ENCODE results near the gene MBTPS1. TPM values are rescaled to one million over a fixed set of nuclear protein-coding genes. Genes with fewer than 3 reads are reported as not detected.

Gene MBTPS1
- polyA plus RNA-seq, 1 donor: 66.1 TPM

DNA sequence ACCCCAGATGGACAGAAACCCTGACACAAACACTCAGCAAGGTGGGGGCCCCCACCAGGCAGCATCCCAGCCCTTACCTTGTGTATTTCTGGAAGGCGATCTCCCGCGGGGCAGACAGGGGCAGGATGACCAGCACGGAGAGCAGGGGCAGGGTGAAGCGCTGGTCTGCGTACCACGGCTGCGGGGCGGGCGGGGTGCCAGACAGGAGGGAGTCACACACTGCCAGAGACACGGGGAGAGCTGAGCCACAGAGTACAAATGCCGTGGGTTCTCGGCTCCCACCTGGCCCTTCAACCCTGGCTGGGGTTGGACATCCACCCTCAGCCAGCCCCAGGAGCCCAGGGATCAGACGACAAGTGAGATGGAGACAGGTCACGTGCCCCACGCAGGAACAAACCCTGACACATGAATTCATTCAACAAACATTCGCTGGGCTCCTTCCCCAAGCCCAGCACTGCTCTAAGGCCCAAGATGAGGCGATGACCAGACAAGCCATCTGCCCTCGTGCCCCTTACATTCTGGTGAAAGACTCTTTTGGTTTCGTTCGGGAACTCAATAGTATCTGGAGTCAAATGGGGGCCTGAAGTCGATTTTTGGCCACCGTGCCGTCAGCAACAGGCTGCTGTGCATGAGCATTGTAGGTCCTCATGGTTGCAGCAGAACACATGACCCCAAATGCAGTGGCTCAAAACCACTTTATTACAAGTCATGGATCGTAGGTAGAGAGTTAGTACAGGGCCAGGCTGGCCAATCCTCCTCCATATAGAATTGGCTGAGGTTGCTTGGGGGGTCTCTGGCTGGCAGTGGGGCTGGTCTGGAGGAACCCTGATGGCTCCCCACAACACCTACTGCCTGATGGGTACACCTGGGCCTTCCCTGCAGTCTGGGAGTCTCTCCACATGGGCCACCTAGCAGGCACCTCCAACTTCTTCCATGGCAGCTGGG, 83.2 kb downstream of the MBTPS1 start:
- no peak for DNase-seq

DNA sequence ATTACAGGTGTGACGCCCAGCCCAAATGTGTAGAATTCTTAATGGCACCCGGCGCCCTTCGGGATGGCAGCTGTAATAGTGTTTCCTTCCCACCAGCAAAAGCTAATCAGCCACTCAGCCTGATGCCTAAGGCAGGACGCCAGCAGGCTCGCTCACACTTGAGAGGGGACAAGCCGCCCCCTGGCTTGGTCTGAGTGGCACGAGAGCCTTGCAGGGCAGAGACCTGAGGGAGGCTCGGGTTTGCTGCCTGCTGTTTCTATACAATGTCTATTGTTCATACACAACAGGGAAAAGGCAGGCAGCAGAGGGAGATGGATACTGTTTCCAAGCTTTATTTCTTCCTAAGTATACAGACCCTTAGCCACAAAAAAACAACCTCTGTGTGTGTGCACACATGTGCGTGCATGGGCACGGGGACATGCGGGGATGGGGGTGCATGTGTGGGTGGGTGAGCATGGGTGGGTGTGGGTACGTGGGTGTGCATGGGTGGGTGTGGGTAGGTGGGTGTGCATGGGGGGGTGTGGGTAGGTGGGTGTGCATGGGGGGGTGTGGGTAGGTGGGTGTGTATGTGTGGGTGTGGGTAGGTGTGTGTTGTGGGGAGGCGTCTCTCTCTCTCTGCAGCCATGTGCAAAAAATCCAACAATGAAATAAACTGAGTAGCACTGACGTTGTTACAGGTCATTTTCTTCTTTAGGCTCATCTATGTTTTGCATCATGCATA, 84.1 kb downstream of the MBTPS1 start:
- no peak for DNase-seq

DNA sequence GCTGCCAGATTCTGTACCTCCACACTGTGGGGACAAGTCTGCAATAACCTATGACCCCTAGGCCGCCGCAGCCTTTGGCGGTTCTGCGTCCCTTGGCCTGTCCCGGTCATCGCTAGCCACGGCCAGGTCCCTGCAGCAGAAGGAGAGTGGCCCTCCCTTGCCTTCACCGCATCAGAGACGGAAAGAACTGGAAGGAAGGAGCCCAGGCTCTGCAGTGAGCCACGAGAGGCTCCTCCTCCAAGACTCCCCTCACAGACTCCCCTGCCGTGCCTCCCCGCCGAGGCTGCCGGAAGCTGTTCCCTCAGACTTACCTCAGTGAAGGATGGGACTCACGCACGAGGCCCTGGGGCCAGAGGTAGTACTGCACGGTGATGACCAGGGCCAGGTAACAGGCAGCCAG, 85.2 kb downstream of the MBTPS1 start:
- DNase-seq: no peak

DNA sequence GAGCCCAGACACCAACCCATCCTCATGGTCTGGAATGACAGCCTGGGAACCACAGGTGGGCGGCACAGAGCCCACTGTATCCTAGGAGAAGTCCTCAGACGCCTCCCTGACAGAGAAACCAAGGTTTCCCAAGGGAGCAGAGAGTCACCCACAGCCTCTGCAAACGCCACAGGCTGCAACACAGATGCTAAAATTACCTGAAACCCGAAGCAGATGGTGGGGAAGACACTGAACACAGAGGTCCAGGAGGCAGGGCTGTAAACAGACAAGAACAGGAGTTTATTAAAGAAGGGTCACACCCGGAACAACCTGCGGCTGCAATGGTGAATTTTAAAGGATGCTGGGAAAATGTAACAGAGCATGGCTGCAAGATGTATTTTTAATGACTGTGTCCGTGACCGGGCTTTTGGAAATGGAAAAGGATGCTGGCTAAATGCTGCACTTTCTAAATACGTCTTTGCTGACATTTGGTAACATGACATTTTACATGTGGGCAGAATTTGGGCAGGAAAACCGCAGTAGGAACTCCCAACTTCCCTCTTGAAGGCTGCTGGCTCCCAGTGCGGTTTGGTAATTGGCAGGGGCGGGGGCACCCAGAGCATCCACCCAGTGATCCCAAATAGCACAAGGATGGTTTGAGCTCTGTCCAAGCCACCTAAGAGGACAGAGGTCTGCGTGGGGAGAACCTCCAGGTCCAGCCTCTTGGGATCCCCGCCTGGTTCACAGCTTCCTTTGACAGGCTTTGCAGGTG, 87.3 kb downstream of the MBTPS1 start:
- DNase-seq: no peak

DNA sequence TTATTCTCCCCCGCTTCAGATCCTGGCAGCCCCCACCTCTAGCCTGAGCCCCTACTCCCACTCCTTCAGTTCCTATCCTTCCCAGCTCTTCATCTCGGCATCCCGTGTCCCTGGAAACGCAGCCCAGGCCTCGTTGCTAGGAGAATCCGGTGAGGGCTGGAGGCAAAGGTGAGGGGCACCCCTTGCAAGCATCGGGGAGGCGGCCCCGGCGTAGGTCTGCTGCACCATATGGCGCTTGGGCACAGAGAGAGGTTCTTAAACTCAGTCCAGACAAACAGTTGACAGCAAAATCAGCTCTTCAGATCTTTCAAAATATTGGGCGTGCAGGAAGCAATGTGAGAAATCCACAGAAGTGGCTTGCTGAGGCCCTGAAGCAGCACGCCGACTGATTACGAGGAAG, 89.1 kb downstream of the MBTPS1 start:
- no peak for DNase-seq

DNA sequence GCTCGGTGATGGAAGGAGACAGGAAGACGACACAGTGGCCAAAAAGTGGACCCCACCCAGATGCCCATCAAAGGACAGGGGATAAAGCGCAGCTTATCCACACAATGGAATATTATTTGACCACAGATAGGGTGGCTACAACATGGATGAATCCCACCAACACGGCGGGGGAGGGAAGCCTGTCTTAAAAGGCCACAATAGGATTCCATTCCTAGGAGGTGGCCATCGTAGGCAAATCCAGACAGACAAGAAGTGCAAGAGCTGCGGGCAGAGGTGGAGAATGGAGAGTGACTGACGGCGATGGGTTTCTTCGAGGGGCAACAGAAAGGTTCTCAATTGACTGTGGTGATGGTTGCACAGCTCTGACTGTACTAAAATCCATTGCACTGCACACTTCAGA, 90.1 kb downstream of the MBTPS1 start:
- no peak for DNase-seq

DNA sequence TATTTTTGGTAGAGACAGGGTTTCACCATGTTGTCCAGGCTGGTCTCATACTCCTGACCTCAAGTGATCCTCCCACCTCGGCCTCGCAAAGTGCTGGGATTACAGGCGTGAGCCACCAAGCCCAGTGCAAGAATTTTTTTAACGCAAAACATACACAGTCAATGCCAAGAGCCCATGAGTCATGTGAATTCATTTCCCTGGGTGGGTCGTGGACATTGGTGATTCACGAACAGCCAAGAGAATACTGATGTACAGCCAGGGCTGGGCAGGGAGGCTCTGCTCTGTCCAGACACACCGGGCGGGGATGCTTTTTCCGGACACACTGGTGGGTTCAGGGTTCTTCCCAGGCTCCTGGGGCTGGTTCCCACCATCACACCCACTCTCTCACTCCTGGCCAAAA, 91.9 kb downstream of the MBTPS1 start:
- no peak for DNase-seq

DNA sequence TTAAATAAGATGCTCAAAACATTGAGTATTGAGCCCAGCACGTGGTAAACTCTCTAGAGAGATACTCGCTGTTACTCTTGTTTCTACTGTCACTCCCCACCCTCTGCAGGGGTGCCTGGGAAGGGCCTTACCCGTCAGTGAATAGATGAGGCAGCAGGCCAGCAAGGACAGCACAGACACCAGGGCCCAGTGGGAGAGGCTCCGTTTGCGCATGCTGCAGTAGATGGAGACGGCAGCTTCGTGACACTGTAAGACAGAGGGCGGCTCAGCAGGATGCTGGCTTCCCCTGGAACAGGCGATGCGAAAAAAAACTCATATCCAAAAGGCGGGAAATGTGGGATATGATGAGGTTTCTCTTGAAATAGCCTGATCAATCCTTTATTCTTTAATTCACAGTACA, 94.1 kb downstream of the MBTPS1 start:
- no peak for DNase-seq

DNA sequence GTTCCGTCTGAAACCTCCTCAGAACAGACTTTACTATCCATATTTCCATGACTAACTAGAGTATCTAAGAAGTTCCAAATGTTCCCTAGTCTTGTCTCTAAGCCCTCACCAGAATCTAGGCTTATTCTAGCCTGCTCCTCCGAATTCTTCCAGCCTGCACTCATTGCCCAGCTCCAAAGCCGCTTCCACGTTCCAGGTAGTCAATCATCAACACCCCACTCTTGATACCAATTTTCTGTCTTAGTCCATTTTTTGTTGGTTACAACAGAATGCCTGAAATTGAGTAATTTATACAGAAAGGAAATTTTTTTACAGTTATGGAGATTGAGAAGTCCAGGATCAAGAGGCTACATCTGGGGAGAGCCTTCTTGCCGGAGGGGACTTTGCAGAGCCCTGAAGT, 95.3 kb downstream of the MBTPS1 start:
- no peak for DNase-seq

DNA sequence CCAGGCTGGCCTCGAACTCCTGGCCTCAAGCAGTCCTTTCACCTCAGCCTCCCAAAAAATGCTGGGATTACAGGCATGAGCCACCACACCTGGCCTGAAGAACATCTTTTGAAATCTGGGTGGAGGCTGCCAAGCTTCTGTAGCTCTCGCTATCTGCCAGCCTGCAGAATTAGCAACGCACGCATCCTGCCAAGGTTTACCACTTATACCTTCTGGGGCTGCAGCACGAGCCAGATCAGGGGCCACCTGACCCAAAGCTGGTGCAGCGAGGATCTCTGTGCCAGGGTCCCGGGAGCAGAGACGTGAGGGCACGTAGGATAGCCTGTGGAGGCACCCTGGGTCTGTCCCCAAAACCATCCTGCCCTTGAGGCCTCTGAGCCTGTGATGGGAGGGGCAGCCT, 96.4 kb downstream of the MBTPS1 start:
- no peak for DNase-seq

DNA sequence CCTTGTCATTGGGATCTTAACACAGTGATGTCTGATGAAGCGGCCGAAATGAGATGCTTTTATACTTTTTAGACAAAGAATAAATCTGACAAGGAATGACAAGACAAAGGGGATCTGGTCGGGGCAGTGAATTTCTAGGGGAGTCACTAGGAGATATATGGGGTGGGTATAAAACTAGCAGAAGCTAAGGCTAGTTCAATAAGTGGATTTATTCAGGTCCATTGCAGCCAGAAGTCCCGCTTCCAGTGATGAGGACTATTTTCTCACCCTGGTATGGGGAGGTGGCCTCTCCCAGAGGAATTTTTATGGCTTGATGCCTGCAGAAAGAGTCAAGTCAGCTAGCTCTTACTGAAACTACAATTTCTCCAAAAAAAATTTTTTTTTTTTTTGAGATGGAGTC, 98.0 kb downstream of the MBTPS1 start:
- no peak for DNase-seq

DNA sequence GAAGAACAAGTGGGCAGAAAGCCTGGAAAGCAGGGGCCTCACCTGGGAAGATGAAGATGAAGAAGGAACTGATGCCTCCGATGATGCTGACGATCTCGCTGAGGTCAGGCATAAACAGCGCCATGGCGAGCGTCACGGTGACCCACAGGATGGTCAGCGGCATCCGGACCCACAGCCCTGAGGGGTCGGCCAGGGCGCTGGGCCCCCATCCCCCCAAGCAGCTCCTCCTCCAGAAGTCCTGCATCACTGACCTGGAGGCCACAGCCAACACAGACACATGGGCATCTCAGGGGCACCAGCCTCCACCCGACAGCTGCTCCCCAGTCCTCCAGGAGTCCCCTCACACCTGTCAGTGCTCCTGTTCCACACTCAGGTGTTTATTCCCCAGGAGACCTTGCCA, 100.3 kb downstream of the MBTPS1 start:
- no peak for DNase-seq

DNA sequence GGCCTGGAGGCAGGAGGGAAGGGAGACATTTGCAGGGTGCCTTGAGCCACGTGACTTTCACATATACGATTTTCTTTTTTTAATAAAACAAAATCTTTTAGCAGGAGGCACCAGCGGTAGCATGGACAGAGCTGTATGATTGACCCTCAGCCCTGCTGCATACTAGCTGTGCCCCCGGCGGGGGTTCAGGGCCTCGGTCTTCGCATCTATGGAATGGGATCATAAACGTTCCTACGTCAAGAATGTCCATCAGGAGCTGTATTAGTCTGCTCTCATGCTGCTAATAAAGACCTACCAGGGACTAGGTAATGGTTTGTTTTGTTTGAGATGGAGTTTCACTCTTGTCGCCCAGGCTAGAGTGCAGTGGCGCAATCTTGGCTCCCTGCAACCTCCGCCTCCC, 101.3 kb downstream of the MBTPS1 start:
- no peak for DNase-seq

DNA sequence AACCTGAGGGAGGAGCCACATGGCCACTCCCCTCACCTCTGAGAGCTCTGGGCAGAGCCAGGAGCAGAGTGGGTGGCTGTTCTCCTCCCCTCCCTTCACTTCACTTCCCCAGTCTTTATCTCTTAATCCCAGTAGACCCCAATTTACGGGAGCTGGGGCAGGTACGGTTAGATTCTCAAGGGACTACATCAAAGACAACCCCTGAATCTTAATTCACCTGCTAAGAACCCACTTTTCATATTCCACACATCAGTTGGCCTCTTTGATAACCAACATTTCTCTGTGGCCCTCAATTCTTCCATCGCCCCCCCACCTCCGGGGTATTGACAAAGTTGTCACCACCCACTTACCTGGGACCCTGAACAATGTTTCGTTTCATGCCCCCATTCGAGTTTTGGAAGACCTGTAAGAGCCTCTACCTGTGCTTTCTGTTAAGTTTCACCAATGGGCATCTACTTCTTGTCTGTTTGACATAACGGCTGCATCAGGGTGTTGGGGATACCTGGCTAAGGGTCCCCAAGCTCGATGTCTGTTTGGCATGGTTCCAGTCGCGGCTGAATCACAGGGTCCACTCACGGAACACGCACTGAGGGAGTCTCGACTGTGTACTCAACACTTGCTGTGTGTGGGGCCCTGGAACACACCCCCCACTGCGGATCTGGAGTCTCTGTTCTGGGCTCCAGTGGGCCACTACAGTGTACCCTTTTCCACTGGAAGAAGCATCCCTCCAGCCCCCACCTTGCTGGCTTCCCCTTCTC, 102.0 kb downstream of the MBTPS1 start:
- no peak for DNase-seq

DNA sequence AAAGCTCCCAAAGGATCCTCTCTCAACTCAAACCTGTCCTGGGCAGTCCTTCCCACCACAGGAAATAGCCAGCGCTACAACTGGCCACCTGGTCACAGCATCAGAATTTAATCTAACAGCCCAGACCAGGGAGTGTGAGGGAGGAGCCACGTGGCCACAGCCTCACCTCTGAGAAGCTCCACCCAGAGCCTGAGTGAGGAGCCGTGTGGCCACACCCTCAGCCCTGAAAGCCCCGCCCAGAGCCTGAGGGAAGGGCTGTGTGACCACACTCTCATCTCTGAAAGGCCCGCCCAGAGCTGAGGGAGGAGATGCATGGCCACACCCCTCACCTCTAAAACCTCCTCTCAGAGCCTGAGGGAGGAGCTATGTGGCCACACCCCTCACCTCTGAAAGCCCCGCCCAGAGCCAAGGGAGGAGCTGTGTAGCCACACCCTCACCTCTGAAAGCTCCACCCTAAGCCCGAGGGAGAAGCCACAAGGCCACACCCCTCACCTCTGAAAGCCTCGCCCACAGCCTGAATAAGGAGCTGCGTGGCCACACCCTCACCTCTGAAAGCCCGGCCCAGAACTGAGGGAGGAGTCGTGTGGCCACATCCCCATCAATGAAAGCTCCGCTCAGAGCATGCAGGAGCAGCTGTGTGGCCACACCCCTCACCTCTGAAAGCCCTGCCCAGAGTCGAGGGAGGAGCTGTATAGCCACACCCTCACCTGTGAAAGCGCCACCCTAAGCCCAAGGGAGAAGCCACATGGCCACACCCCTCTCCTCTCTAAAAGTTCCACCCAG, 102.8 kb downstream of the MBTPS1 start:
- no peak for DNase-seq

DNA sequence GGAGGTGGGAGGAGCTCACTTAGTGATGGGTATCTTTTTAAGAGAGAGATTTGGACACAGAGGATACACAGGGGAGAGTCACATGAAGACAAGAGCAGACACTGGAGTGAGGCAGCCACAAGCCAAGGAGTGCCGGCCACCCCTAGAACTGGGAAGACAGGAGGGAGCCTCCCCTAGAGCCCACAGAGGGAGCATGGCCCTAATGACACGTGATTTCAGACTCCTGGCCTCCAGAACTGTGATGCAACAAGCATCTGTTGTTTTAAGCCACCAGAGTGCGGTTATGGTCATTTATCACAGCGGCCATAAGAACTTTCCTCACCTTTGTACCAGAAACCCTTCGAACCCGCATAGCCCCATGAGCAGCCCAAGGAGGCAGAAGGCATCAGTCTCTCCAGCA, 107.5 kb downstream of the MBTPS1 start:
- DNase-seq: no peak

DNA sequence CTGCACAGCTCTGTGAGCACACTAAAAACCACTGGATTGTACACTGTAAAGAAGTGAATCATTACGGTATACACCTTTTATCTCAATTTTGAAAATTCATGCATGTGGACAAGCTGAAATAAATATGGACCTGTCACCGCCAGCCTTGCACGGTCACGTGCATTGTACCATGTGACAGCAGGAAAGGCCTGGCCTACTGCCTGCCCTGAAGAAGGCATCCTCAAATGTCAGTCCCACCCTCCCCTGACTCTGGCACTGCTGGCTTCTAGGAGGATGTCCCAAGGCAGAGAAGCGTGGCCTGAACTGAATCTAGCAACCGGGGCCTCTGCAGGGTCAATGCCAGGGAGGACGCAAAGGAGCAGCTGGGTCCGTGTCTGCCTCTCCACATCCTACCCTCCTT, 108.8 kb downstream of the MBTPS1 start:
- DNase-seq: no peak

DNA sequence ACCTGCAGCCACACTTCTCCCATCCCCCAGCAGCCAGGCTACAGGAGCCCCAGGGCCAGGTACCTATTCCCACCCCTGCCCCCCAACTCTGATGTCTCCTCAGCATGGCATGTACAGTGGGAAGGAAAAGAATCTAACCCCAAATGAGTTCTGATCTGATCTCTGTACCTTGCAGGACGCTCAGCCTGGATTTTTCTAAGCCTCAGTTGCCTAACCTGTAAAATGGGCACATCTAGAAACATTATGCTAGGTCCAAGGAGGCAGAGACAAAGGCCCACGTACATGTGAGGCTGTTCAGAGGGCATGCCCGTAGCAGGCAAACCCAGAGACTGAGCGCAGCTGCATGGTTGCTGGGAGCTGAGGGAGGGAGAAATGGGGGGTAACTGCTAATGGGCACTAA, 109.2 kb downstream of the MBTPS1 start:
- DNase-seq: no peak

DNA sequence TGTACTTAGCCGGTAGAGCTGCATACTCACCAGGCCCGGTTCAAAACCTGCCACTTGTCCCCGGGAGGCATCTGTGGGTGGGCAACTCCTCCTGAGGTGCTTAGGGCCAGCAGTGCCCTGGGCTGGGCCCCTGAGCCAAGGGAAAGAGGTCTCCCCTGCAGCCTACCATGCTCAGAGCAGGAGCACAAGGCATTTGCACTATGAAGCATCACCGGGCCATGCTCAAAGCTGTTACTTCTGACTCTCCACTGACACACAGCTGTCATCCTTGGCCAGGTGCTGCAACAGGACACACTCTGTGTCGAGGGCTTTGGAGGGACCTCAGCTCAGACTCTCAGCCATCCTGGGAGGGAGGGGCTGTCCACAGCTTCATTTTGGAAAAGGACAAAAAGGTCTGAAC, 111.4 kb downstream of the MBTPS1 start:
- no peak for DNase-seq

DNA sequence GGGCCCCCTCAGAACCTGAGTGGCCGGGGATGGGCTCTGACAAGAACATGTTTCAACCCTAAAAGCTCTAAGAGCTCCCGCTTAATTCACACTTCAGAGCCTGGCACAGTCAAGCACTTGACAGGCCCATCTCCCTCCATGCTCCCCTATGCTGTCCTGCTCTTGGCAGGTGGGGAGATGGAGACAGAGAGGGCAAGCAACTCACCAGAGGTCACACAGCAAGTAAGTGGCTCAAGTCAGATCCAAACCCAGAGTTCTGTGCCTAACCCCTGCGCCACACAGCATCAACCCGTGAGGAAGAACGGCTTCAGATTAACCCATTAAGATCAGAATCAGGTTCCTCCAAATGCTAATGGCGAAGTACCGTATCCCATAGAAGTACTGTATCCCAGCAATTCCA, 112.3 kb downstream of the MBTPS1 start:
- no peak for DNase-seq
